ENCODE results near the gene SIRT6. TPM values are rescaled to one million over a fixed set of nuclear protein-coding genes. Genes with fewer than 3 reads are reported as not detected.
"Not testable (repeated sequence)": the region's sequence is repeated elsewhere in the genome, so short reads cannot be mapped to it uniquely, and the experiment has no call there.

SIRT6 gene
- total RNA-seq, 2 donors from 2014 or later, result 13.0 to 21.8 TPM

DNA sequence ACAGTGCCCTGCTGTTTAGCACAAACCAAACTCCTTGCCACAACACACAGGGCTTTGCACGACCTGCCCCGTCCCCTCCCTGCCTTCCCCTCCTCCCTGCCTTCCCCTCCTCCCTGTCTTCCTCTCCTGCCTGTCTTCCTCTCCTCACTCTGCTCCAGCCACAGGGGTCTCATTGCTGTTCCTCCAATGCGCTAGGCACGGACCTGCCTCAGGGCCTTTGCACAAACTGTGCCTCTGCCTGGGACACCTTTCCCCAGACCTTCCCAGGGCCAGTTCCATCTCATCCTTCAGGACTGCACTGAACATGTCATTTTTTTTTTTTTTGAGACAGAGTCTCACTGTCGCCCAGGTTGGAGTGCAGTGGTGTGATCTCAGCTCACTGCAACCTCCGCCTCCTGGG lies 30.7 kb downstream of the SIRT6 start:
- intact Hi-C loops (cut with DNase I), result no loop called here
- no peak for DNase-seq
- no peak for ATAC-seq

DNA sequence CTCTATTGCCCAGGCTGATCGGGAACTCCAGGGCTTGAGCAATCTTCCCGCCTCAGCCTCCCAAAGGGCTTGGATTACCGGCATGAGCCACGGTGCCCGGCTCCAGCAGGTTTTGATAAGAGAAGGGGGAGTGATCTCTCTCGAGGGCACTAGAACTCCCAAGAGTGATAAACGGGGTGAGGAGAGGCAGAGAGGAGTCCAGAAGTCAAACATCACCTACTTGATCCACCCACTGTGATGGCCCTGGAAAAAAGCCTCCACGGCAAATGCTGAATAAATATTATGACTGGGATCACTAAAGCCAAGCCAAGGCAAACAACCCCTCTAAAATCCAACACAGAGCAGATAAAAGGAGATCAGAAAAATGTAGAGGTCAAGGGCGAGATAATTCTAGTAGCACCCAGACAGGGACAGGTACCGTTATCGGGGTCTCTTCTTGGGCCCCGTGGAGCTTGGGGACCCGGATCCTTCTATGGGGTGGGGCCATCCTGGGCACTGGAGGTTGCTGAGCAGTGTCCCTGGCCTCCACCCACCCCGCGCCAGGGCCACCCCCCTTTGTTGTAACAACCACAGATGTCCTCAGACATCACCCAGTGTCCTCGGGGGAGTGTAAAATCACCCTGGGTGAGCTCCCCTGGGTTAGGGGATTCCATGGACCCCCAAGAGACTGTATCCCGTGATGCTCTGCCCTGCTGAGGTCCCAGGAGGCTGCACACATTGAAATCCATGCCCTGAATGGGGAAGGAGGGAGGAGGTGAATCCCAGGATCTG lies 32.7 kb downstream of the SIRT6 start:
- peak; percentile 67 to 81 for ATAC-seq
- intact Hi-C loops (cut with DNase I), result no loop called here
- DNase-seq, result no peak

DNA sequence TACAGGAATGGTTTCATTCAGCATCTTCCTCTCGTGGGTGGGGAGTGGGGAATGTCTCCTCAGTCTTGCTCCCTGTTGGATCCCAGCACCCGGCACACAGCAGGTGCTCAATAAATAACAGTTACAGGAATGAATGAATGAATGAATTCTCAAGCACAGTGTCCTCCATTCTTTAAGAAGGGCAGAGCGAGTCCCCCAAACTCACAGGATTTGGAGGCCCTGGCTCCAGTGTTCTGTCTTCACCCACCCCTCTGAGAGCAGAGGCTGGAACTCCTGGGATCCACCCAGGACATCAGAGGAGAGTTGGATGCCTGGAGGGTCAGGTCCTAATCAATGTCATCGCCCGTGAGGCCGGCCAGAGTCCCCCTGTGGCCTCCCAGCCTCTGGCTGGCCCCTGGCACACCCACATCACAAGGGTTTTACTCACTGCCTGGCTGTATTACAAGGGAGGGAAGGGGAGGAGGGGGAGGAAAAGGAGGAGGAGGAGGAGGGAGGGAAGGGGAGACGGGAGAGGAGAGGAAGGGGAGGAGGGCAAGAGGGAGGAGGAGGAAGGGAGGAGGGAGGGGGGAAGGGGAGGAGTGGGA lies 37.6 kb downstream of the SIRT6 start:
- no peak for DNase-seq
- ATAC-seq, result peak in 1 of 2 donors; percentile 49
- intact Hi-C loops (cut with DNase I), result loop anchor here in 1 of 2 donors (5.0 kb wide), 1 partner anchor 38 kb away; the partner anchor contains the start of genes ANKRD24 and SIRT6

DNA sequence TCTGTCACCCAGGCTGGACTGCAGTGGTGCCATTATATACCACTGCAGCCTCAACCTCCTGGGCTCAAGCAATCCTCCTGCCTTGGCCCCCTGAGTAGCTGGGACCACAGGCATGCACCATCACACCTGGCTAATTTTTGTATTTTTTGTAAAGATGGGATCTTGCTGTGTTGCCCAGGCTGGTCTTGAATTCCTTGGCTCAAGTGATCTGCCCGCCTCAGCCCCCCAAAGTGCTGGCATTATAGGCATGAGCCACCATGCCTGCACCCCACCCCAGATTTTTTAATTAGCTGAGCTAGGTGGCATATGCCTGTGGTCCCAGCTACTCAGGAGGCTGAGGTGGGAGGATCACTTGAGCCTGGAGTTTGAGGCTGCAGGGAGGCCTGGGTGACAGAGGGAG lies 39.4 kb downstream of the SIRT6 start:
- intact Hi-C loops (cut with DNase I), result loop anchor here in 1 of 2 donors (5.0 kb wide), 1 partner anchor 39 kb away; the partner anchor contains the start of genes ANKRD24 and SIRT6
- not testable (repeated sequence) for ATAC-seq

DNA sequence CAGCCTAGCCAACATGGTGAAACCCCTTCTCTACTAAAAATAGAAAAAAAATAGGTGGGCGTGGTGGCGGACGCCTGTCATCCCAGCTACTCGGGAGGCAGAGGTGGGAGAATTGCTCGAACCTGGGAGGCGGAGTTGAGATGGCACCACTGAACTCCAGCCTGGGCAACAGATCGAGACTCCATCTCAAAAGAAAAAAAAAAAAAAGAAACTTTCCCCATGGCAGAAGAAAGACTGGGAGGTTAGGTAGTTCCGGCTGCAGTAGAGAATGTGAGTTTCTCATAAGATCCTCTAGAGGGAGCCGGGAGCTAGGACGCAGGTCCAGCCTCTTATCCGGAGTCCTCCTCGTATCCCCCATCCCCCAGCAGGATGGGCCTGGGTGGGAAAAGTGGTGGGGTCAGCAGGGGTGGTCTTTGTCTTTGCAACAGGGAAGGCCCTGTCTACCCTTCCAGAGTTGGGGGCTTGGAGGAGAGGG lies 42.1 kb downstream of the SIRT6 start:
- ATAC-seq, result peak; percentile 89 to 91
- intact Hi-C loops (cut with DNase I), result loop anchor here in 1 of 2 donors (5.0 kb wide), 1 partner anchor 42 kb away; the partner anchor contains the start of genes ANKRD24 and SIRT6
- no peak for DNase-seq

More for the DNA sequence above, 39.4 kb downstream of the SIRT6 start:
- DNase-seq, result not testable (repeated sequence)

DNA sequence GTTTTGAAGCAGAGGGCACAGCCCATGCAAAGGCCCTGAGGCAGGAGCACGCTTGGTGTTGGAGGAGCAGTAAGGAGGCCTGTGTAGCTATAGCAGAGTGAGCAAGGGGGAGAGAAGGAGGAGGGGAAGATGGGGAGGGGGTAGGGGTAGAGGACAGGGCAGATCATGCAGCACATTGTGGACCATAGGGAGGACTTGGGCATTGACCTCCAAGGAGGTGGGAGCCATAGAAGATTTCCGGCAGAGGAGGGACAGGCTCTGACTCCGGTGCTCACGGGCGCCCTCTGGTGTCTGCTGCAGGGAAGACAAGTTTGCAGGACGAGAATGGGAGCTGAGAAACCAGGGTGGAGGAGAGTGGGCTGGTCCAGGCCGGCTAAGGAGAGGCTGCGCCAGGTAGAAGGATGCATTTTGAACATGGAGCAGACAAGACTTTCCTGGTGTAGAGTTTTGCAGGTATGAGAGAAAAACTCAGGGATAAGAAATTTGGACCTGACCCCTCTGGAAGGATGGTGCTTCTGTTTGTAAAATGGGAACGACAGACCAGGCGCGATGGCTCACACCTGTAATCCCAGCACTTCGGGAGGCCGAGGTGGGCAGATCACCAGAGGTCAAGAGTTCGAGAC lies 42.6 kb downstream of the SIRT6 start:
- DNase-seq (peak; percentile 68), ATAC-seq (peak; percentile 87 to 93)
- intact Hi-C loops (cut with DNase I), result loop anchor here in 1 of 2 donors (5.0 kb wide), 1 partner anchor 43 kb away; the partner anchor contains the start of genes ANKRD24 and SIRT6

DNA sequence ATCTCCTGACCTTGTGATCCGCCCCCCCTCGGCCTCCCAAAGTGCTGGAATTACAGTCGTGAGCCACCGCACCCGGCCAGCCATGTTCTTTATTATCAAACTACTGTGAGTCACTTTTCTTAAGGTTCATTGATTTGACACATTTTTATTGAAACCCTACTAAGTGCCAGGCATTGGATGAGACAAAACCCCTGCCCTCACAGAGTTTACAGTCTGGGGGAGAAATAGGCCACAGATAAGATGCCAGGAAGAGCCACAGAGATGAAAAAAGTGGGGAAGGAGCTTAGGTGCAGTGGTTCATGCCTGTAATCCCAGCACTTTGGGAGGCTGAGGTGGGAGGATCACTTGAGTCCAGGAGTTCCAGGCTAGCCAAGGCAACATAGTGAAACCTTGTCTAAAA lies 43.9 kb downstream of the SIRT6 start:
- DNase-seq, result no peak
- intact Hi-C loops (cut with DNase I), result no loop called here

DNA sequence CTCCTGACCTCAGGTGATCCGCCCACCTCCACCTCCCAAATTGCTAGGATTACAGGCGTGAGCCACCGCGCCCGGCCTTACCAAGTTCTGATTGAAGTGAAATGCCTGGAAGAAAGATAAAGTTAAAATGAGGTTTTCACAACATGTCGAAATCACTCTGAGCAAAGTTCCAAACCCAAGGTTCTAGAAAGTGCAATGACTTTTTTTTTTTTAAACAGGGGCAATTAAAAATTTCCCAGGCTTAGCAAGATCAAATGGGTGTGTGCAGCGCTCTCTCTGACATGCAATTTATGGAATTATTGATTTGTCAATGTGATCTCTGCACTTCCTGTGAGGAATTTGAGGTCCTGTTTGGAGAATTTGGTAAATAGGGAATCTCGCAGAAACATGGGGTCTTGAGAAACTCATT lies 45.7 kb downstream of the SIRT6 start:
- no peak for ATAC-seq
- DNase-seq, result no peak
- intact Hi-C loops (cut with DNase I), result no loop called here

More for the DNA sequence above, 43.9 kb downstream of the SIRT6 start:
- no peak for ATAC-seq

DNA sequence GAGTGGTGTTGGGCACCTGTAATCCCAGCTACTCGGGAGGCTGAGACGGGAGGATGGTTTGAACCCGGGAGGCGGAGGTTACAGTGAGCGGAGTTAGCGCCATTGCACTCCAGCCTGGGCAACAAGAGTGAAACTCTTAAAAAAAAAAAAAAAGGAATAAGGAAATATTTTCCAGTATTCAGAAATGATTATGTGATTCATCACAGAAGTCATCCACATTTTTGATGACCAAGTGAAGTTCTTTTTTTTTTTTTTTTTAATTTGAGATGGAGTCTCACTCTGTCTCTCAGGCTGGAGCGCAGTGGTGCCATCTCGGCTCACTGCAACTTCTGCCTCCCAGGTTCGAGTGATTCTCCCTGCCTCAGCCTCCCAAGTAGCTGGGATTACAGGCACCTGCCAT lies 47.0 kb downstream of the SIRT6 start:
- intact Hi-C loops (cut with DNase I); DNase-seq; ATAC-seq: not testable (repeated sequence)

DNA sequence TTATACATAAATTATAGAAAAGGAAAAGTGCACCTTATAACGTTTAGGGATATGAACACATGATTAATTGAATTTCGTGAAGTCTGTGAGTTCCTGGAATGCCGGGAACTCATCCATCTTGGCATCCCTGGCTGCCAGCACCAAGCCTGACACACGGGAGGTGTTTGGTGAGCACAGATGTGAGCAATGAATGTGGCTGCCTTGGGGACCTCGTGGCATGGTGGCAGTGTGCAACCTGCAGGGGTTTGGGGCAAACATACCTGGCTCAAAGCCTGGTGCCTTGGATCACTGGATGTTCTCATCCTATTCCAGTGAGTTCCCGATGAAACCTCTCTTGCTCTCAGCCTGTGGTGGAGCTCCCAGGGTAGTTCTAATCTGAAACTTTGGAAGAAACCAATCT lies 48.0 kb downstream of the SIRT6 start:
- intact Hi-C loops (cut with DNase I), result no loop called here
- ATAC-seq (peak; percentile 12 to 51), DNase-seq (no peak)

DNA sequence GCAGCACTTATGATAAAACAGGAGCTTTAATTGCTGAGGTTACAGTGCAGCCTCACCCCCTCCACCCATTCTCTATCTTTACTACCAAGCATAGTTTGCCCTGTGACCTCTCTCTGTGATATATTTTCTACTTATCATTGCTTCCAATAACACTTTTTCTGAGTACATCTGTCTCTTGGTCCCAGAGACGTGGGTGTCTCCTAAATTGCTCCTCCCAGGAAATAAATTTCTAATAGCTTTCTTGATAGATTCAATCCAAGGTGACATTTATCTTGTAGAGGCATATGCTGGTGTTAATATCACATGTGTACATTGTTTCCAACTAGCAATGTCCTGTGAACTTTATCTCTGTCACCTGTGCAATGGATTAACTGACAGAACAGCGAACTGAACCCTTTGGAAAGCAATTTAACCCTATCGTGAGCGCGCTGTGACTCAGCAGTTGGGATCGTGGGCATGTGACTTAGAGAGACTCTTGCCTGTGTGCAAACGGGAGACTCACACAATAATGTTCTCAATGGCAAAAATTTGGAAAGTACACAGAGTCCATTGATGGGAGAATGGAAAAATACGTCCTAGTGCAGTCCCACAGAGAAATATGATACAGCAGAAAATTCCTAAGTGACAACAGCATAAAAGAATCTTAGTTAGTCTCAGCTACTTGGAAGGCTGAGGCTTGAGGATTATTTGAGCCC lies 51.5 kb downstream of the SIRT6 start:
- intact Hi-C loops (cut with DNase I), result no loop called here
- DNase-seq, result no peak
- peak in 1 of 2 donors; percentile 12 for ATAC-seq

DNA sequence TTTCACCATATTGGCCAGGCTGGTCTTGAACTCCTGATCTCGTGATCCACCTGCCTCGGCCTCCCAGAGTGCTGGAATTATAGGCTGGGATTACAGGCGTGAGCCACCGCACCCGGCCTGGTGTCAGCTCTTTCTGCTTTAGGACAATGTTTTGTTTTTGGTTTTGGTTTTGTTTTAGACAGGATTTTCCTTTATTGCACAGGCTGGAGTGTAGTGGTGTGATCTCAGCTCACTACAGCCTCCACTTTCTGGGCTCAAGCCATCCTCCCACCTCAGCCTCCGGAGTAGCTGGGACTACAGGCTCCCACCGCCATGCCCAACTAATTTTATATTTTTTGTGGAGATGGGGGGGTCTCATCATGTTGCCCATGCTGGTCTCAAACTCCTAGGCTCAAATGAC lies 53.3 kb downstream of the SIRT6 start:
- intact Hi-C loops (cut with DNase I); ATAC-seq; DNase-seq: not testable (repeated sequence)

DNA sequence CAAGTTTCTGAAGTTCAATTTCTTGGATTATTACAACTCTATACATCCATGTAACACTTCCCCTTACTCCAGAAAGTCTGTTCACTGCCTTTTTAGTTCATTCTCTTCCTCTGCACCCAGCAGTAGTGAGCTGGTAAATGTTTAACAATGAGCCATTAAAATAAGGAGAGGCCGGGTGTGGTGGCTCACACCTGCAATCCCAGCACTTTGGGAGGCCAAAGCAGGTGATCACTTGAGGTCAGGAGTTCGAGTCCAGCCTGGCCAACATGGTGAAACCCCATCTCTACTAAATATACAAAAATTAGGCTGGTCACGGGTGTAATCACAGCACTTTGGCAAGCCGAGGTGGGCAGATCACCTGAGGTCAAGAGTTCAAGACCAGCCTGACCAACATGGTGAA lies 55.0 kb downstream of the SIRT6 start:
- intact Hi-C loops (cut with DNase I); DNase-seq; ATAC-seq: not testable (repeated sequence)

DNA sequence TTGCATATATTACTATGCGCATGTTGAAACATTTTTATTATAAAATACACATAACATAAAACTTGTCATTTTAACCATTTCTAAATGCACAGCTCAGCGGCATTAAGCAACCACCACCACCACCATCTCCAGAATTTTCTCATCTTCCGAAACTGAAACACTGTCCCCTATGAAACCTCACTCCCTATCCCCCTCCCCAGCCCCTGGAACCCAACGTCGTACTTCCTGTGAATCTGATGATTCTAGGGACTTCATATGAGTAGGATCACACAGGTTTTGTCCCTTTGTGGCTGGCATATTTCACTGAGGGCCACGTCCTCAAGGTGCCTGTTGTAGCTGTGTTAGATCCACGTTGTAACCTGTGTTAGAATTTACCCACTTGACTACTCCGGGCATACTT lies 57.7 kb downstream of the SIRT6 start:
- no peak for DNase-seq
- no peak for ATAC-seq
- intact Hi-C loops (cut with DNase I), result no loop called here

Other genes with a start within 250 kb of the SIRT6 start
- gene NMRK2, start 249.5 kb downstream of the SIRT6 start, total RNA-seq, result 1,000 to 10,000 TPM; 1,098 to 1,409 TPM
- 10 to 100 TPM; 52.4 to 95.1 TPM for gene DAPK3, start 211.5 kb downstream of the SIRT6 start, total RNA-seq
- 1,000 to 10,000 TPM; 1,815 to 2,062 TPM for gene EEF2, start 197.1 kb downstream of the SIRT6 start, total RNA-seq
- gene PIAS4, start 174.8 kb downstream of the SIRT6 start, total RNA-seq, result 10 to 100 TPM; 13.8 to 14.0 TPM
- gene ZBTB7A, start 115.7 kb downstream of the SIRT6 start, total RNA-seq, result 10 to 100 TPM; 28.5 to 32.5 TPM
- 100 to 1,000 TPM; 109 to 118 TPM for gene MAP2K2, start 58.4 kb downstream of the SIRT6 start, total RNA-seq
- not detected for gene CREB3L3, start 28.9 kb downstream of the SIRT6 start, total RNA-seq
- 1 to 10 TPM in 1 of 2 donors, under 1 TPM in 1; 0.86 to 1.2 TPM for gene ANKRD24, start 126 bp upstream of the SIRT6 start, total RNA-seq
- gene EBI3, start 47.0 kb upstream of the SIRT6 start, total RNA-seq, result 1 to 10 TPM; 1.2 TPM
- 10 to 100 TPM in 1 of 2 donors, 1 to 10 TPM in 1; 8.5 to 11.8 TPM for gene YJU2, start 64.5 kb upstream of the SIRT6 start, total RNA-seq
- gene SHD, start 96.7 kb upstream of the SIRT6 start, total RNA-seq, result 10 to 100 TPM; 21.4 to 37.0 TPM
- gene TMIGD2, start 119.8 kb upstream of the SIRT6 start, total RNA-seq, result under 1 TPM in 1 of 2 donors, not detected in 1; 0.29 TPM
- gene FSD1, start 122.0 kb upstream of the SIRT6 start, total RNA-seq, result not detected
- 1 to 10 TPM; 4.8 to 8.2 TPM for gene STAP2, start 156.3 kb upstream of the SIRT6 start, total RNA-seq
- 10 to 100 TPM; 21.1 to 22.3 TPM for gene MPND, start 161.0 kb upstream of the SIRT6 start, total RNA-seq
- gene SH3GL1, start 218.0 kb upstream of the SIRT6 start, total RNA-seq, result 10 to 100 TPM; 31.4 to 39.4 TPM
- 1 to 10 TPM; 5.2 to 8.4 TPM for gene CHAF1A, start 220.1 kb upstream of the SIRT6 start, total RNA-seq